ENCODE results near the gene FGF12. TPM values are rescaled to one million over a fixed set of nuclear protein-coding genes. Genes with fewer than 3 reads are reported as not detected.
A peak's percentile ranks its signal among the peaks of the same experiment; 100 is the strongest.

FGF12 gene
- total RNA-seq, 2 donors from 2014 or later, result 0.21 to 0.56 TPM

- intact Hi-C loops (cut with DNase I, micrococcal nuclease), result no loop called here
- DNase-seq, result no peak
- ATAC-seq, result no peak
Observed at GRCh38 chr3:192543163-192543562, 184.2 kb downstream of the FGF12 start.

GRCh38 chr3:192516820-192517219, 210.5 kb downstream of the FGF12 start:
- DNase-seq, result no peak
- intact Hi-C loops (cut with DNase I, micrococcal nuclease), result no loop called here
- no peak for ATAC-seq

GRCh38 chr3:192515664-192516045, 211.7 kb downstream of the FGF12 start:
- no peak for ATAC-seq
- intact Hi-C loops (cut with DNase I, micrococcal nuclease), result no loop called here
- DNase-seq, result no peak

- ATAC-seq (peak; percentile 68), DNase-seq (peak; percentile 18 to 25)
- intact Hi-C loops (cut with DNase I, micrococcal nuclease), result no loop called here
Observed at GRCh38 chr3:192514754-192515663, 212.3 kb downstream of the FGF12 start.

DNA sequence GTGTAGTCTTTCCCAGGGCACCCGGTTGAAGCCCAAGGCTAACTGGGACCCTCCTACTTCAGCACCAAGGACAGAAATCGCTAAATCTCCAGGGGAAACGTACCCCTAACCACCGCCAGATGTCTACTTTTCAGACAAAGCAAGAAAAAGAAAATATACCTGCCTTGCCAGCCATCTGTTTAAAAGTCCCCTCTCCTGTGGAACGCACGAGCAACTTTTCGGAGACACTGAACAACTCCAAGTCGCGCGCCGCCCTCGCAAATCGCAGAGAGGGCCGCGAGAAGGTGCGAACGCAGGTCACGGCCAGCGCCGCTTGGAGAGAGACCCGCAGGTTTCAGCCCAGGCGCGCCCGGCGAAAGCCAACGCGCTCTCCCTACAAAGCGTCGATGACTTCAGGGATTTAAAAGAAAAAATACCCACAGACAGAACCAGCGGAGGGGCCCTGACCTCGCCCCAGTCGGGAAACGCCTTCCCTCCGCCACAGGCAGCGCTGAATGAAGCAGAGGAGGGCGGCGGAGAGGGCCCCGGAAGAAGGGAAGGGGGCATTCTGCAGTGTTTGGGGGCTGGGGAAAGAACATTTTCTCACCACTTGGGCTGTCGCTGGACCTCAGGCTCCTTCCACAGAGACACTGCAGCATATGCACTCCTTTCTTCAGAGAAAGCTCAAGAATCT, 213.1 kb downstream of the FGF12 start:
- DNase-seq (no peak), ATAC-seq (peak; percentile 15)
- intact Hi-C loops (cut with DNase I, micrococcal nuclease), result no loop called here

DNA sequence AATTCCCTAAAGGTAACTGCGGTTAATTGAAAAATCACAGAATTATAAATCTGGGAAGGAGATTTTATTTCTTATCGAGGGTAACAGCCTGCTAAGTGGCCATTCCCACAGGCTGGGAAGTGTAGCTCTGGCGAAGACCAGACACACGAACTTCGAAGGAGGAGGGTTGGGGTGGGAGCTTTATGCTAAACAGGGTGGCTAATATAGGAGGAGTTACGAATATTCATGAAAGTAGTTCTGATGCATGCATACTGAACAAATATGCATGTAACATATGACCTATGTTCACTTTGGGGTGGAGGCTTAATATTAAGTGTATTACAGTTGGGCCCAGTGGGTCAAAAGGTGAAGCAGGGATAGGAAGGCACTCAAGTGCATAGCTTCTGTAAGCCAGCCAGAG, 221.6 kb downstream of the FGF12 start:
- intact Hi-C loops (cut with DNase I, micrococcal nuclease), result no loop called here
- ATAC-seq (no peak), DNase-seq (no peak)

- intact Hi-C loops (cut with DNase I, micrococcal nuclease), result no loop called here
- ATAC-seq (no peak), DNase-seq (no peak)
Observed at GRCh38 chr3:192501401-192501800, 225.9 kb downstream of the FGF12 start.

- DNase-seq (no peak), ATAC-seq (no peak)
- intact Hi-C loops (cut with DNase I, micrococcal nuclease), result no loop called here
Observed at GRCh38 chr3:192496905-192497587, 230.3 kb downstream of the FGF12 start.

DNA sequence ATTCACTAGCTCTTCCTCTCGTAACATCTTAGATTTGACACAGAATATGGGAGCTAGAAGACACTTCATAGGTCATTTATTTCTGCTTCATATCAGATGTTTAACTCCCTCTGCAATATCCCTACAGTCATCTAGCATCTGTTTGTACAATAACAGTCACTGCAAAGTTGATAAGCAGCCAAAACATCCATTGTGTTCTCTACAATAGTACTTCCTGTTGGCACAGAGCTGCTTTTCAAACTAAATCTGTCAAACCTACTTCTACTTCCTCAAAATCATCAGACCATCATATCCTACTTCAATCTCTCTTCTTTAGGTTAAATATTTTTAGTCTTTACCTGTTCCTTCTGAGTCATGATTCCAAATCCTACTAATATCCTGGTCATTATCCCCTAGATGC, 233.2 kb downstream of the FGF12 start:
- DNase-seq (no peak), ATAC-seq (peak; percentile 45)
- intact Hi-C loops (cut with DNase I, micrococcal nuclease), result no loop called here

- intact Hi-C loops (cut with DNase I, micrococcal nuclease), result no loop called here
- ATAC-seq (no peak), DNase-seq (no peak)
Observed at GRCh38 chr3:192490720-192491119, 236.6 kb downstream of the FGF12 start.

DNA sequence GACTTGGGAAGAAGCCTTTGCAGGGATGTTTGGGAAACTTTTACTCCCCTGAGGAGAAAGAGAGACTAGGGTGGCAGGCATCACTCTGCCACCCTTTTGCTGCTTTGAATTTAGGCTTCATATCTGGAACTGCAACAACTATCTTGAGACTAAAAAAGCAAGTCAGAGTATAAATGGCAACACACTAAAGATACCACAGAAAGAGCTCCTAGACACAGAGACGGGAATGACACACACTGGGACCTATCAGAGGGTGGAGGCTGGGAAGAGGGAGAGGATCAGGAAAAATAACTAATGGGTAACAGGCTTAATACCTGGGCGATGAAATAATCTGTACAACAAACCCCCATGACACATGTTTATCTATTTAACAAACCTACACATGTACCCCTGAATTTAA, 237.8 kb downstream of the FGF12 start:
- intact Hi-C loops (cut with DNase I, micrococcal nuclease), result no loop called here
- DNase-seq (no peak), ATAC-seq (no peak)

DNA sequence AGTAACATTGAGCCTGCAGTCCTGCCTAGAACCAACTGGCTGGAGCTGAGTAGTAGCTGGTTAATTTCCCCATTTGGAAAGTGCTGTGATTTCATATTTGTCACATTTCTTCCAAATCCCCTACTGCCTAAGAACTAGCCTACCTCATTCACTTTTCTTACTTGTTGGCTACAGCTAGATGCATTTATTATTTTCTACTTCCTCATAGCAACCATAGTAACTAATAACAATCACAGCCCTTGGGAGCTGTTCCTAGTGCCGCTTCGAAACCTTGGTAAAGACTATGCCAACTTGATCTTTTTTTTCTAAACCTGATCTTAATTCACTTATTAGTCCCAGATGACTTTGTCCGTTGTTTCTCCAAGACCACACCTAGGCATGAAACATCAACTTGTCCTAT, 240.3 kb downstream of the FGF12 start:
- ATAC-seq (no peak), DNase-seq (no peak)
- intact Hi-C loops (cut with DNase I, micrococcal nuclease), result no loop called here

DNA sequence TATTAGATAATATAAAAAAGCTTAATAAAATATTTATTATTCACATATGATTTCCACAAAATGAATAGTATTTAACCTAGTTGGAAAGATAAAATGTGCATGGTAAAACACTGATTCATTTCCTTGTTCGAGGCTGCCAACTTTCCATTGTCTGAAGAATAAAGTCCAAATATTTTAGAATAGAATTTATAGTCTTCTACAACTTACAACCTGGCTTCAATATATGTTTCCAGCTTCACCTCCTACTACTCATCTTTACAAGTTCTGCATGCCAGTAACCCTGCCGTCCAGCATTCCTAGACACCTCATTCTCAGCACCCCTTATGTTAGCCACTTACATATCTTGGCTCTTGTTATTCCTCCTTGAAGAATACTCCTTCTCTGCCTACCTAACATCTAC, 244.5 kb downstream of the FGF12 start:
- DNase-seq, result no peak
- intact Hi-C loops (cut with DNase I, micrococcal nuclease), result no loop called here
- ATAC-seq, result no peak

- ATAC-seq (no peak), DNase-seq (no peak)
- intact Hi-C loops (cut with DNase I, micrococcal nuclease), result no loop called here
Observed at GRCh38 chr3:192482391-192482790, 244.9 kb downstream of the FGF12 start.

- ATAC-seq (no peak), DNase-seq (no peak)
- intact Hi-C loops (cut with DNase I, micrococcal nuclease), result no loop called here
Observed at GRCh38 chr3:192481638-192482037, 245.7 kb downstream of the FGF12 start.

- ATAC-seq, result peak; percentile 75
- intact Hi-C loops (cut with DNase I, micrococcal nuclease), result loop anchor here in 1 of 2 donors (10.0 kb wide), 2 partner anchors 337 to 1107 kb away; no protein-coding TSS in a partner anchor
- peak; percentile 28 to 55 for DNase-seq
Observed at GRCh38 chr3:192467230-192468140, 259.9 kb downstream of the FGF12 start.

GRCh38 chr3:192449036-192449435, 278.3 kb downstream of the FGF12 start:
- ATAC-seq (no peak), DNase-seq (no peak)
- intact Hi-C loops (cut with DNase I, micrococcal nuclease), result loop anchor here in 1 of 2 donors (10.0 kb wide), 2 partner anchors 314 to 1034 kb away; no protein-coding TSS in a partner anchor

DNA sequence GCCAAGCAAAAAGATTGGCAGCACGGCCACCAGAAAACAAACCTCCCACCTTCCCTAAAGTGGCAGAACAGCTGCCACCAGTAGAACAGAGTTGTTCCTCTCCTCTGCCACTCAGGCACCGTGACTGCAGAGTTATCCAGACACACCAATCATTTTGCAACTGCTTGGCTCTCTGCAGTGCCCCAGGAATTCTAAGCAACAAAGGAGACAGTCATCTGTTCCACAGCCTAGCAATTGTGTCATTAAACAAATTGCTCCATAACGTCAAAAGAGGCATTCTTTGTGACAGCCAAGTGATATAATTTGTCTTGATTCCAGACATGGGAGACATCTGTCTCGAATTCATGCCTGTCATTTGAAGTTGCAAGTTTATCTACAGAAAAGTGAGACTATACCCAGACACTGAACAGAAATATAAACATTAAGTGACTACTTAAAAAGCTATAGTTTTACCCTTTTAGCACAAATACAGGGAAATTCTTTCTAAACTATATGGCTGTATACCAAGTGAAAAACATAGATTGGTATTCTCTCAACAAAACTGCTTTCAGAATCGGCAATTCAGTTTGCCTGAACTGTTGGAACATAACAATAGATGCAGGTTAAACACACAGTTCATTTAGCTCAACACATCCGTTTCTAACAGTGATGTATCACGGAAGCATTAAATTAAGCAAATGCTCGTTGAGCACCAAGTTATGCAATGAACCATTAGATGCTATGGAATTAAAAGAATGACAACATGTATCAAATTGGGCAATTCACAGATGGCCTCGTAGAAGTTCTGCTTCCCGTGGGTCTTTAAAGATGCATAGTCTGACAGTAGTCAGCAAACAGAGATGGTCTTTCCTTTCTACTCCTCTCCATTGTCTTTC, 281.3 kb downstream of the FGF12 start:
- no peak for ATAC-seq
- intact Hi-C loops (cut with DNase I, micrococcal nuclease), result loop anchor here in 1 of 2 donors (10.0 kb wide), 2 partner anchors 311 to 1031 kb away; no protein-coding TSS in a partner anchor

More for the DNA sequence above, 281.3 kb downstream of the FGF12 start:
- DNase-seq, result no peak
